Stimulated activated CD4-positive, alpha-beta T cell treated with anti-CD3 and anti-CD28 coated beads, Interleukin-1b, Interleukin-23, amount 100 ng/mL, for 1 hour (primary cell): ENCODE measurements around the gene SETD4.

Source experiments
- DNase-seq, 2 donors: peaks; one replicate each; pipeline ENCODE4 v3.0.0-alpha.2; 2020; ENCODE audit warnings: low read depth in 2 of 2

Gene SETD4

DNA sequence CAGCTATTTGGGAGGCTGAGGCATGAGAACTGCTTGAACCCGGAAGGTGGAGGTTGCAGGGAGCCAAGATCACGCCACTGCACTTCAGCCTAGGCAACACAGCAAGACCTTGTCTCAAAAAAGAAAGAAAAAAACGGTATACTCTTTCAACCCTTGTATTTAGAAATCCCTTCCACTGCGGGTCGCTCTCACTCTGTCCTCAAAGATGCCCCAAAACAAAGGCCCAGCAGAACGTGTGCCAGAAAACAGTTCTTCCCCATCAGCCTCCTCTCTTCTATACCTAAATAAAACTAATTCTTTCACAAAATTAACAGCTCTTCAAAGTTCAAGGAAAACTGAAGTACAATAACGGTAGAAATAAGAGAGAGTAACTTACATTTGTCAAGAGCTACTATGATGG lies 13.2 kb downstream of the SETD4 start:
- DNase-seq, result no peak

DNA sequence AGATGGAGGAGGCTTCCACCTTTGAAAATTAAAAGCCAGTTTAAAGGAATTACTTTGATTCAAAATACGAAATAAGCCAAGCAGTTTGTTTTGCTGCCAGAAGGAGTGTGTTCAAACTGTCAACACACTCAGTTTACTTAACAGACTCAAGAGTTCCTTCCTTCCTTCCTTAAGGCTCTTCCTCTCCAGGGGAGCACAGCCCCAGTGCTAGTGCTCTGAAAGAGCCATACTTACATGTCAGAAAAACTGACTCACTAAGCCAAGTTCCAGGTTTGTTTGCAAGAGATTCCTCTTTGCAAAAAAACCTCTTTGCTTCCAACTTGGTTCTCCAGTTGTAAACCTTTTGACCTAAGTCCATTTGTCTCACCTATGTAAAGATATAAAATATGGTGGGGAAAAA lies 14.3 kb downstream of the SETD4 start:
- no peak for DNase-seq

DNA sequence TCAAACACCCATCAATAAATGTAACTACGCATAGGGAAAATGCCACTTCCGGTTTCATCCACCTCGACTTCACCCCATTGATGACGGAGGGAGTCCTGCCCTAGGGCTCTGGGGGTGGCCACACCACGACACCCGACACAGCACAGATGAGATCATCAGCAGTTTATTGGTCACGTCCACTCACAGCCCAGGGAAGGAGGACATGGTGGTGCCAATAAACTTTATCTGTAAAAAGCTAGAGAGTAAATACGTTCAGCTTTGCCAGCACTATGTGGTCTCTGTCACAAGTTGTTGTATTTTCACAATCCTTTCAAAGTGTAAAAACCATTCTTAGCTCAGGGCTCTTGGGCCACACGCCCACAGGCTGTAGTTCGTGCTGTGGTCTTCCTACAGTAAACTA lies 16.3 kb downstream of the SETD4 start:
- DNase-seq, result no peak

DNA sequence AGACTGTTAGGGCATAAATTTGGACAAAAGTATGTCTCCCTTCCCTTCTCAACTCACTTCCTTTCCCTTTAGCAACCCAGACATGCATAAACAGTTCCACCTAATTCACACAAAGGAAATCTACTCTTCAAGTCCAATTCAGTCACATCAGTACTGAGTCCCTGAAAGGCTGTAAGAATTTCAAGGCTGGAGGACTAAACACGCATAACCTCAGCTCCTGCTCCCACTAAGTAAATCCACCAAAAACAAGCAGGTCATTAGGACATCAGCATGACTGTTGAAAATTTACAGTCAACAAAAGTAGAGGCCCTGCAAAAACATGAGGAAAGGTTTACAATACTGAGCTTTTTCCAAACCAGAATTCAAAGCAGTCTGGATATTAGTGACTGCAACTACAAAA lies 18.4 kb downstream of the SETD4 start:
- DNase-seq, result no peak

DNA sequence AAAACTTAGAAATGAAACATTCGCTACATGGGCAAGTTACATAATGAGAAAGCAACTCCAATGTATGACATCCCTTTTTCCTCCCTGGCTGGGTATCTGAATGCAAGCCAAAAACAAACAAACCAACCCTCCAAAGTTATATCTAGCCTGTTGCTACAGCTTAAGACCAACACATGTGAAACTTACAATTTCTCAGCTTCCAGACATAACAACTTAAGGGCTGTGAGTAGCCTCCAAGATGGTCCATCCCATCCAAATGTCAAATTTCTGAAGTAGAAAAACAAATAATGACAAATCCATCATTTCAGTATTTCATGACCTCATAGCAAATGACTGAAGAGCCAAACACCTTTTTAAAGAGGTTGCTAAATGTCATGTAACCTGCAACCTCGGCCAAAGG lies 19.9 kb downstream of the SETD4 start:
- DNase-seq, result no peak

DNA sequence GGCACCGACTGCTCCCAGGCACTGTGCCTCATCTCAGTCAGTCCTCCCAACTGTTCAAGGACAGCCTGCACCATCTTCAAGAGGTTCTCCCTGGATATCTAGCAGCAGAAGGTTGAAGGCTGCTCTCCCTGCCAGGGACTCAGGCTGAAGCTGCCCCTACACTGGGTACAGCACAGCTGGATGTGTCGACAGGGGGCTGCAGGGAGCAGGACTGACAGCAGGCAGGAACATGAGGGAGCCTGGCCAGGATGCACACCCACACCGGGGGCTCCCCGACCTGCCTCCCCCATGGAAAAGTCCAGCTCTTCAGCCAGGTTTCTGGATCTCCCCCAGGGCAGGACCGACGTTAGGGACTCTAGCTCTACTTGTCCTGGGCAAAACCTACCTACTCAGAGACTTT lies 20.5 kb downstream of the SETD4 start:
- DNase-seq, result no peak

DNA sequence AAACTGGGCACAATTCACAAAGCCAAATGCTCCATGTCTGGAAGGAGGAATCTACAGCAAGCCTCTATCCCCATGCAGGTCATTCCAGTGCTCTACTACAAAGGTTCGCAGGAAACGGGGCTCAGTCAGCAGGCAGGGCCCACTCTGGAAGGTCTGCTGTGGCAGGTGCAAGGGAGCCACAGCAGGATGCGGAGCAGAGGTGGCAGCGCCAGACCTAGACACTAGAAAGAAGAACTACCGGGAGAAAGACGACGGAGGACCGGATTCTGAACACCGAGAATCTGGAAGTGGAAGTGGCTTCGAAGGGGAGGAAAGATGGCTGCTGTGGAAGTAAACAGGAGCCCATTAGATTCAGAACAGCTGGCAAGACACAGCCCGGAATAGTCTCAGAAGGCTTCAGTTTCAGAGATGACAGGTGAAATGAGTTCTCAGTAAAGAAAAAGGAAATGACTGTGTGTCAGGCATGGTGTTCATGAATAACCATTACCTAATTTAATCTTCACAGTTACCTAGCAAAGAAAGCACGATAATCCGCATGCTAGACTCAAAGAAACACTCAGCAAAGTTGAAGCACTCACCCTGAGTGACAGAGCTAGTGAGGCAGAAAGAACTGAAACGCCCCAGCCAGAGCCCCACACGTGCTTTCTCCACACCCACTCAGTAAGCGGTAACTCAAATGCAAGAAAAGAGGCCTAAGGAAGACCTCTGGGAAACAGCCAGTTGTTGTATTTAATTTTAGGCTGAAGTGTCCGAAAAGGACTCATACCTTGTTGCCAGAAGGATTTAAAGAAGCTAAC lies 21.4 kb downstream of the SETD4 start:
- no peak for DNase-seq

DNA sequence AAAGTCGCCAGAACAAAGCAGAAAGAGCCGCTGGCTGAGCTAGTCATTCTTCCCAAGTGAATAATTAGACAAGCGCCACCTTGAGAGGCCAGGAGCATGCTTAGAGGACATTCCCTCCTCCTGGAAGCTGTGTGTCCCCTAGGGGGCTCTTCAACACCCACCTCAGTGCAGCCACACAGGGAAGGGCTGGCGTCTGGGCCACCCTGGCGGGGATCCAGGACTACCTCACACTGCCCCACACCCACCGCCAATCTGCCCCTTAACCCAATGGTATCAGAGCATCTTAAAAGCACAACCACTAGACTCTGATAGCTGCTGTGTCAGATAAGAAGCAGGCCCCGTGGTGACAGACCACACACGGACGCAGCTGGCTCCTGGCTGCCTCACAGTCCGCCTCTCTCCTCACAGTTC lies 24.9 kb downstream of the SETD4 start:
- DNase-seq, result no peak

DNA sequence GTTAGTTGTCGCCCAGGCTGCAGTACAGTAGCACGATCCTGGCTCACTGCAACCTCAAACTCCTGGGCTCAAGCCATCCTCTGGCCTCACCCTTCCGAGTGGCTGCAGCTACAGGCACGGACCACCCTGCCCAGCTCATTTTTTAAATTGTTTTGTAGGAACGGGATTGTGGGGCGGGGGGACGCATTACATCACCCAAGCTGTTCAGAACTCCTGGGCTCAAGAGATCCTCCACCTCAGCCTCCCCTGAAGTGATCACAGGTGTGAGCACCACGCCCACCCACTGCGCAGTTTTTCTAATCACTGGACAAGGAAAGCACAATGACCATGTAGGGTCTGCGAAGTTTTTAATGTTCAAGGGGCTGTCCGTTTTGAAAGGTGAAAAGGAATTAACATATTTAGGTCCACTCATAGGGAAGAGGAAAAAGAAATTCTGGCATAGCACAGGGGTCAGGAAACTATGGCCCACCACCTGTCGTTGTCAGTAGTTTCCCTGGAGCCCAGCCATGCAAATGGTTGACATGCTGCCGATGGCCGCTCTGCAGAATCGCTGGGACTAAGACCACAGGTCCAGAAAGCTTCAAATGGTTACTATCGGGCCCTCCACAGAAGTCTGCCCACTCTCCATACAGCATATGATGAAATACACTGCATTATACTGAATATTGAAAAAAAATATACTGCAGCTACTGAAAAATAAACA lies 26.0 kb downstream of the SETD4 start:
- DNase-seq, result no peak

DNA sequence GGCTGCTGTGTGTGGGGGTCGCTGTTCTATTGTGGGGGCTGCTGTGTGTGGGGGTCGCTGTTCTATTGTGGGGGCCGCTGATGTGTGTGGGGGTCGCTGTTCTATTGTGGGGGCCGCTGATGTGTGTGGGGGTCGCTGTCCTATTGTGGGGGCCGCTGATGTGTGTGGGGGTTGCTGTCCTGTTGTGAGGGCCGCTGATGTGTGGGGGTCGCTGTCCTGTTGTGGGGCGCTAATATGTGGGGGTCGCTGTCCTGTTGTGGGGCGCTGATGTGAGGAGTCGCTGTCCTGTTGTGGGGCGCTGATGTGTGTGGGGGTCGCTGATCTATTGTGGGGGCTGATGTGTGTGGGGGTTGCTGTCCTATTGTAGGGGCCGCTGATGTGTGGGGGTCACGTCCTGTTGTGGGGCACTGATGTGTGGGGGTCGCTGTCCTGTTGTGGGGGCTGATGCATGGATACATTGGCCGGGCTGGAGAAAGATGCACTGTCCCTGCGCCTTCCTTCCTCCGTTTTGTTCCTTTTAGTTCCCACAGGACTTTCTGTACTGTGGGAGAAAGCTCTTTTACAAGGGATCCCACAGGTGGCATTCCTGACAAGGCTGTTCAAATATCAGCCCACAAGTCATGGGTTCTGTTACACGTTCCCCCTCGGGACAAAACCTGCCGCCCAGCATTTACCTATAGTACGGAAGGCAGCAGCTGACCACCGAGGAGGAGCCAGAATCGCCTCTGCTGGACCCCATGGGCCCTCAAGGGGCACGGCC lies 27.5 kb downstream of the SETD4 start:
- DNase-seq, result no peak

DNA sequence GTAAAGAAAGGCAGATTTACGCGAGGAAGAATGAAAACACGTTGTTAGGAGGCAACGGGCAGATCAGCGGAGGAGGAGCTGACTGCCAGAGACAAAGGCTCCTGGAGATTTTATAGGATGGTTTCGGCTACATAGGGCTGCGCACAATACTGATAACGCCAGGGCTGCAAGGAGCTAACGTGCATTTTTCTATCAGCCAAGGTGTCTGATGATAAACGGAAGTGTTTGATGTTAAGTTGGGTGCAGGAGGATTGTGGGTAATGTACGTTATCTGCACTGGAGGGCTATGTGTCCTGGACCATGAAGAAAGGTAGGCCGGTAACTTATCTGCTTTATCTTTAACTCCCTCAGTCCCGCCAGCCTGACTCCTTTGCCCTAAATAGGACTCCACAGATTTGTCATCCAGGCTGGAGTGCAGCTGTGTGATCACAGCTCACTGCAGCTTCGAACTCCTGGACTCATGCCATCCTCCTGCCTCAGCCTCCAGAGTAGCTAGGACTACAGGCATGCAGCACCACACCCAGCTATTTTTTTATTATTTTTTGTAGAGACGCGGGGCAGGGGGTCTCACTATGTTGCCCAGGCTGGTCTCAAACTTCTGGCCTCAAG lies 29.6 kb downstream of the SETD4 start:
- DNase-seq, result no peak

DNA sequence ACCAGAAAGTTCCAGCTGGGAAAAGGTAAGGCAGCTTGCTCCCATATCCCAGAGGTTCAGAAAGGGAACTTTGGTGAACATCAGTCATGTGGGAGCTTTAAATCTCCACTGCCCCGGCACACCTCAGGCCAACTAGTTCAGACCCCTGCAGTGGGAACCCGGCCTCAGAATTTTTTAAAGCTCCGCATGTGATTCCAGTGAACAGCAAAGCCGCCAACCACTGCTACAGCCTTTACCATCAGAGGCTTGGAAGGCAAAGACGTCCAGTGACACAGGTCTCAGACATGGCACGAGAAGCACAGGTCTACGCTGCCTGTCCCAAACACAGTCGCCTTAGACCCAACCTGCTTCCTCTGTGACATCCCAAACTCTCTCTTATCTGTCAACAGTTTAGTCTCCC lies 31.0 kb downstream of the SETD4 start:
- no peak for DNase-seq

DNA sequence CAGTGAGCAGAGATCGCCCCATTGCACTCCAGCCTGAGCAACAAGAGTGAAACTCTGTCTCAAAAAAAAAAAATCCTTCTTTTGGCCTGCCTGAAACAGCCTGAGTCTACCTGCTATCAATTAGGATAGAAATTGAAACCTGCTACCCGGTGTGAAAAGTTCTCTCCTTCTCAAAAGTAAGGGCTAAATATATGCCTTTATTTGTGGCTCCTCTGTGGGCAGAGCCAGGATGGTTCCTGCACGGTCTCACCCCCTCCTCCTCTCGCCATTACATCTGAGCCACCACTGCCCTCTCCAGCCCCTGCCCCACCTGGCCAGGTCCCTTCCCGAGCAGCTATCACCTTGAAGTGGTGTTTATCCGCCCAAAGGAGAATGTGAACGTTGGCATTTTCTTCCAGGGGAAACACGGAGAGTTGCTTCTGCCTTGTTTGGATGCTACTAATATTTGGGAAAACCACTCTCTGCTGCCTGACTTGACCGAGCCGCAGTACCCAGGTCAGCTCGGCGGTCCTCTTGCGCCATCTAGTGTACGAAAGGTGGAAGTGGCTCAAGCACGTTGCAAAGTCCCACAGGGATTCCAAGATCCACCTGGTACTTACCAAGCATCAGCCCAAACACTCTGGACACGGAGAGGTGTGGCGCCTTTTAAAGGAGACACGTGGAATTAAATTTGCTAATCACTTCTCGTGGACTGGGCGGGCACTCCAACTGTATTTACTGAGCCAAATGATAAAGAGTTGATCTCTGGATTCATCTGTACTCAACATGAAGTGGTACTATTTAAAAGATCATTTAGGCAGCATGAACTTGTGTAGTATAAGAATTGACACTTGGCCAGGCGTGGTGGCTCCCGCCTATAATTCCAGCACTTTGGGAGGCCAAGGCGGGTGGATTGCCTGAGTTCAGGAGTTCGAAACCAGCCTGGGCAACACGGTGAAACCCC lies 31.9 kb downstream of the SETD4 start:
- peak; percentile 36 to 39 for DNase-seq

DNA sequence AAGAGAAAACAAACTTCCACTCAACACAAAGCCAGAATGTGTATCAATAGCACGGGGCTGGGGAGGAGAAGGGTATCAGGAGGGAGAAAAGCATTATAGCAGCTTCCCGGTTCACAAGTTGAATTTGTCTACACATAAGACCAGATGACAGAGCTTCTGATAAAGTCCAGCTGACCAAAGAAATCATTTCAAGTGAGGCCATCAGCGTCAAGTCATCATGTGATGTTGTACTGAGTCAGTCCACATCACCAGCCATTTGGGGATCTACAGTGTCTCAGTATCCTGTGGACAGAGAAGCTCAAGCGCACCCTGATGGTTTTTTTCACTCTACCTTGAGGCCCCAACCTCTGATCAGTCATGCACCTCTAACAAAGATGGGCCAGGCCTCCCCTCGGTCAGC lies 33.0 kb downstream of the SETD4 start:
- DNase-seq, result no peak

DNA sequence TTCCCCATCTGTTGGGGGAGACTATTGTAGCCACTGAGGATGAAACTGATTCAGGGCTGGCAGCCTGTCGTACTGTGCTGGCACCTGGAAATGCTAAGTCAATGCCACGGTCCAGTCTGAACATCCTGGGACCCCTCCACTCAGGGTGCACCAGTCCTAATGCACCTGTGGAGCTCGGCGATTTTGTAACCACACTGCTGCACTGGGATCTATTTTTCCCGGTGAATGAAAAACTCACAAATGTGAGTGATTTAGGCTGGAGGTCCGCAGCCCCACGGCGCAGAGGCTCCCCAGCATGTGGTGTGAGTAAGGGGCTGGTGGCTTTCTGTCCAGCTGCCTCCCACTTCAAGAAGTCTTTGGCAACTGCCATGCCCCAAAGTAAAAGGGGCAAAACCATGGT lies 35.5 kb downstream of the SETD4 start:
- DNase-seq, result no peak

DNA sequence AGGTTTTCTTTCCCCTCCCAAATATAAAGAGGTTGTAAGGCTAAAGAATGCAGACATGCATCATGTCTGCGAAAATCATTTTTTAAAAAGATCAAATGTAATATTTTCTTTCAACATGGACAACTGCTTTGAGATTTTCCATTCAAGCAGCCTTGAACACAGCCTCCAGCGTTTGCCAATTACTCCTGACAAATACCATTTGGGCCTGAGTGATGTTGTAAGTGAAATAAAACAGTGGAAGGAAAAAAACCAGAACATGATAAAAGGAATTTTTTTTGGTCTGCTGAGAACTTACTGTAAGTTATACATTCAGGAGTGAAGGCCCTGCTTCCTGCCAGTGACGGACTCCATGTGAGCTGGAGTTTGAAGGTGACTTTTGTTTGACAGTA lies 37.2 kb downstream of the SETD4 start:
- no peak for DNase-seq

DNA sequence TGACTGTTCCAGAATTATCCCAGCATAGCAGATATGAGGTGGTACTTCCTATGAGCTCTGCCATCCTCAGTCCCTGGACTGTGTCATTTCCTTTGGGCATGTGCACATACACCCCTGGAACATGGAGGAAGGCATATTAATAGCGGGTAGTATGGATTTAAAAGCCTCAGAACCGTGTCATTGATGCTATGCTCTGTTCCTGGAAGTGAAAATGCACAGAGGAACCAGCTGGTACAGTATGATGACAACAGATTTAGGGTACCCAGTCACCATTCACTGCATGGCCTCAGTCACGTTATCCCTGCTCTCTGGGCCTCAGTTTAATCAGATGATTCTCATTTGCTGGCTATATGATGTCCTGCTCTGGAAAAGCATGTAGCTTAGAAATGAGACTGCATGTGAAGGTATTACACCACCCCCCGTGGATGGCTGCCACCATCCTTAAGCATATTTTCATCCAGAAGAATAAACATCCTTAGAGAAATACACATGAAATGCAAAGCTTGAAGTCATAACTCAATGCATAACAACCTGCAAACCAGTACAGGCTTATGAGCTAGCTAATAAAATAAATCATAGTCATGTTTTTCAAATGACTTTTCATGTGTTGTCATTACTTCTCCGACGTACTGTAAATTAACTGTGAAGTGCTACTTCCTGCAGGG lies 37.8 kb downstream of the SETD4 start:
- no peak for DNase-seq

DNA sequence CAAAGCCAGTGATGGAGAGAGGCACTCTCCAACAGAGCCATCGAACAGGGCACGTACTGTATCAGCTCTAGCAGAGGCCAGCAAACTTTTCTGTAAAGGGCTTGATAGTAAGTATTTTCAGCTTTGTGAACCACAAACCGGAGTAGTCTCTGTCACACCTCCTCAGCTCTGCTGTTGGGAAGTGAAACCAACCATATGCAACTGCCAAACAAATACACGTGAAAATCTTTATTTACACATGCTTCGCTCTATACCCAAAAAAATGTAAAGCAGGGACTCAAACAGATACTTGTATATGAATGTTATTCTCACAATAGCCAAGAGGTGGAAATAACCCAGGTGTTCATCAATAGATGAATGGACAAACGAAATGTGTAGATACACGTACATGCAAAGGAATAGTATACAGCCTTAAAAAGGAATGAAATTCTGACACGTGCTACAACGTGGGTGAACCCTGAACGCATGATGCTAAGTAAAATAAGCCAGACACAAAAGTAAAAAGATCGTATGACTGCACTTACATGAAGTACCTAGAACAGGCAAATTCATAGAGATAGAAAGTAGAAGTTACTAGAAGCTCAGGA lies 39.0 kb downstream of the SETD4 start:
- no peak for DNase-seq

DNA sequence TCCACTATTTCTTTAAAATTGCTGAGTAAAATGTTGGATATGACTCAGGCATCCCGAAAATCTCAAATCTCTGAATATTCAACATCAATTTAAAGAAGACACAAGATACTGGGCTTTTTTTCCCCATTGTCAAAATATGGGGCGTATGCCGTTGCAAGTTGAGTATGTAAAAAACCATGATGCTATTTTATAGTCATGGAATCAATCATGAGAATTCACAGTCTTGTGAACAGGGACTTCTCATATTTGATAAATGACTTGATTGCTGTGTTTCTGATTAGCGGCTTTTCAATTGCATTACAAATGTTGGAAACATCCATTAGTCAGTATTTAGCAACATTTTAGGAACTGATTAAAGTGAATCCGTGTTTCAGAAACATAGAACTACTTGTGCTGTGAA lies 45.3 kb downstream of the SETD4 start:
- DNase-seq, result no peak

DNA sequence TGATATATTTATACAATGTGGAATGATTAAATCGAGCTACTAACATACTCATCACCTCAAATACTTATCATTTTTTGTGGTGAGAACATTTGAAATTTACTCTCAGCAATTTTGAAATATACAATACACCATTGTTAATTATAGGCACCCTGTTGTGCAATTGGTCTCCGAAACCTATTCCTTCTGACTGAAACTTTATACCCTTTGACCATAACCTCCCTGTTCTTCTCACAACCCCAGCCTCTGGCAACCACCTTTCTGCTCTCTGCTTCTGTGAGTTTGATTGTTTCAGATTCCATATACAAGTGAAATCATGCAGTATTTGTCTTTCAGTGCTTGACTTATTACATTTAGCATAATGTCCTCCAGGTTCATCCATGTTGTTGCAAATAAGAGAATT lies 49.5 kb downstream of the SETD4 start:
- DNase-seq, result no peak
